NCI-H460 (cell line): ENCODE results near the gene BICD2. TPM values are rescaled to one million over a fixed set of nuclear protein-coding genes. Genes with fewer than 3 reads are reported as not detected.

ENCODE experiments used
- DNase-seq: peaks from one replicate; pipeline ENCODE4 v3.0.0-alpha.2; 2016; ENCODE audit warnings: low read depth; ENCODE audit errors: extremely low read depth
- total RNA-seq: library from RNA; depleted of rRNA; stranded (reverse); fragments of >200 nt; shearing (Covaris generic); gene quantifications from 2 replicates; pipeline ENCODE4 v1.2.3, GENCODE V29; 2014

Gene BICD2
- total RNA-seq, 1 experiment from 2014 or later, result 23.6 TPM

GRCh38 chr9:92728831-92729734 is 35.5 kb downstream of the BICD2 start:
- no peak for DNase-seq

GRCh38 chr9:92727716-92728700 is 36.6 kb downstream of the BICD2 start:
- no peak for DNase-seq

GRCh38 chr9:92726971-92727715 is 37.5 kb downstream of the BICD2 start:
- no peak for DNase-seq

GRCh38 chr9:92726348-92726747 is 38.3 kb downstream of the BICD2 start:
- no peak for DNase-seq

GRCh38 chr9:92725766-92726165 is 38.9 kb downstream of the BICD2 start:
- no peak for DNase-seq

- DNase-seq, result no peak
These were observed 39.4 kb downstream of the BICD2 start for GRCh38 chr9:92725266-92725545.

- no peak for DNase-seq
These were observed 39.9 kb downstream of the BICD2 start for GRCh38 chr9:92724528-92725265.

GRCh38 chr9:92723801-92724323 is 40.8 kb downstream of the BICD2 start:
- no peak for DNase-seq

GRCh38 chr9:92723299-92723625 is 41.4 kb downstream of the BICD2 start:
- DNase-seq, result no peak

- no peak for DNase-seq
These were observed 42.0 kb downstream of the BICD2 start for GRCh38 chr9:92722386-92723298.

- DNase-seq, result no peak
These were observed 43.1 kb downstream of the BICD2 start for GRCh38 chr9:92721548-92721947.

GRCh38 chr9:92720807-92721535 is 43.7 kb downstream of the BICD2 start:
- no peak for DNase-seq

- DNase-seq, result no peak
These were observed 44.3 kb downstream of the BICD2 start for GRCh38 chr9:92720209-92720765.

- no peak for DNase-seq
These were observed 45.5 kb downstream of the BICD2 start for GRCh38 chr9:92719028-92719647.

- DNase-seq, result no peak
These were observed 46.3 kb downstream of the BICD2 start for GRCh38 chr9:92718086-92719001.
